ENCODE measurements around the gene SAPCD1. TPM values are rescaled to one million over a fixed set of nuclear protein-coding genes. Genes with fewer than 3 reads are reported as not detected.

The SAPCD1 gene
- total RNA-seq, 1 experiment from 2014 or later, result 3.2 TPM

DNA sequence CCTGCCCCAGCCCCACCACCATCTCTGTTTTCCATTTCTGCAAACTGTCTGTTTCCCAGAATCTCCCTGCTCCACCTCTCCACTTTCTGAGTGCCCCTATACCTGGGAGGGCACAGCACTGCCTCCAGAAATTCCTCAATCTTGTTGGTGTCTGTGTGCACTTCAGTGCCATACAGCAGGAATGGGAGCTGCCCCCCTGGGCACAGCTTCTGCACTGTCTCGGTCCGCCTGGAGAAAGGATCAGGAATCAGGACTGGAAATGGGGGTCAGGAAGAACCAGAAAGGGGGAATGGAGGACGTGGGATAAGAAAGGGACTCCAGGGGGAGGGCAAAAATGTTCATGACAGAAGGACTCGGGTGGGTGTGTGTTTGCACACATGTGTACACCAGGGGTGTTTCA, 28.7 kb upstream of the SAPCD1 start:
- Histone ChIP-seq H3K4me1 (ENCODE audit: insufficient read depth, low read length) (peaks cover 12% of the 10 kb centered on the region), H3K79me1 (ENCODE audit: insufficient read depth, low read depth, low read length, poor library complexity, severe bottlenecking) (no peaks in the 10 kb centered on the region), H3K27ac (ENCODE audit: insufficient read length, low read depth, low read length) (no peak overlapping the region), H4K20me1 (ENCODE audit: control insufficient read depth, insufficient read depth, insufficient read length) (no peaks in the 10 kb centered on the region), H3K18ac (ENCODE audit: insufficient read length, low read depth, low read length) (no peak overlapping the region), H3K9me3 (ENCODE audit: control insufficient read depth, low read depth, low read length) (no peaks in the 10 kb centered on the region), H2BK20ac (ENCODE audit: low read depth, low read length, poor library complexity, severe bottlenecking) (no peak overlapping the region), H4K91ac (ENCODE audit: insufficient read length, low read depth, low read length) (no peak overlapping the region), H3K9ac (ENCODE audit: extremely low read depth, insufficient read length, low read length) (no peak overlapping the region), H2AFZ (ENCODE audit: low read length) (no peak overlapping the region), H2BK5ac (ENCODE audit: insufficient read length, low read length) (no peak overlapping the region), H3K56ac (ENCODE audit: insufficient read length, low read depth, low read length) (no peak overlapping the region), H3K23me2 (ENCODE audit: insufficient read length, low read depth, low read length, poor library complexity, severe bottlenecking) (peaks cover 30% of the 10 kb centered on the region), H2BK15ac (ENCODE audit: low read depth, low read length) (no peak overlapping the region), H3K27me3 (ENCODE audit: insufficient read depth, low read length) (no peaks in the 10 kb centered on the region), H3K79me2 (ENCODE audit: insufficient read depth, low read length) (peaks cover 6% of the 10 kb centered on the region; the same call in 1 of the 2 replicates), H3T11ph (ENCODE audit: low read length) (no peak overlapping the region), H2BK120ac (ENCODE audit: low read depth, low read length, poor library complexity, severe bottlenecking) (no peak overlapping the region), H2BK12ac (ENCODE audit: insufficient read length, low read depth, low read length) (no peak overlapping the region), H3K4ac (ENCODE audit: low read depth, low read length) (no peak overlapping the region), H3K14ac (ENCODE audit: insufficient read depth, low read length) (no peak overlapping the region), H4K8ac (replicated peaks; ENCODE audit: insufficient read length, low read depth, low read length) (no peak overlapping the region), H2AK5ac (ENCODE audit: insufficient read length, low read length) (no peak overlapping the region), H4K5ac (ENCODE audit: insufficient read length, low read depth, low read length) (no peak overlapping the region), H3K4me2 (ENCODE audit: insufficient read depth, insufficient read length, low read length) (no peak overlapping the region), H3K23ac (ENCODE audit: insufficient read length, low read depth, low read length) (no peak overlapping the region)
- peak overlapping the region in 1 of 2 experiments; percentile 91; a peak in 3 of 5 replicates for H3K4me3 Mint-ChIP-seq
- peak overlapping the region in 2 of 3 experiments; percentile 58 to 93; a peak in 2 of 7 replicates for H3K27ac Mint-ChIP-seq
- H3K27me3 Mint-ChIP-seq (ENCODE audit: low read depth), result no peaks in the 10 kb centered on the region
- peaks cover 36 to 46% (median 38%) of the 10 kb centered on the region in 3 experiments for H3K36me3 Mint-ChIP-seq (ENCODE audit: insufficient read depth in 1 of 3, low read depth in 3 of 3)
- no peaks in the 10 kb centered on the region; a peak in 2 of 5 replicates for H3K9me3 Mint-ChIP-seq
- TF ChIP-seq, protein P1, sequence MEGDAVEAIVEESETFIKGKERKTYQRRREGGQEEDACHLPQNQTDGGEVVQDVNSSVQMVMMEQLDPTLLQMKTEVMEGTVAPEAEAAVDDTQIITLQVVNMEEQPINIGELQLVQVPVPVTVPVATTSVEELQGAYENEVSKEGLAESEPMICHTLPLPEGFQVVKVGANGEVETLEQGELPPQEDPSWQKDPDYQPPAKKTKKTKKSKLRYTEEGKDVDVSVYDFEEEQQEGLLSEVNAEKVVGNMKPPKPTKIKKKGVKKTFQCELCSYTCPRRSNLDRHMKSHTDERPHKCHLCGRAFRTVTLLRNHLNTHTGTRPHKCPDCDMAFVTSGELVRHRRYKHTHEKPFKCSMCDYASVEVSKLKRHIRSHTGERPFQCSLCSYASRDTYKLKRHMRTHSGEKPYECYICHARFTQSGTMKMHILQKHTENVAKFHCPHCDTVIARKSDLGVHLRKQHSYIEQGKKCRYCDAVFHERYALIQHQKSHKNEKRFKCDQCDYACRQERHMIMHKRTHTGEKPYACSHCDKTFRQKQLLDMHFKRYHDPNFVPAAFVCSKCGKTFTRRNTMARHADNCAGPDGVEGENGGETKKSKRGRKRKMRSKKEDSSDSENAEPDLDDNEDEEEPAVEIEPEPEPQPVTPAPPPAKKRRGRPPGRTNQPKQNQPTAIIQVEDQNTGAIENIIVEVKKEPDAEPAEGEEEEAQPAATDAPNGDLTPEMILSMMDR (conservative IDR thresholded peaks at IDR 0.05), result no peak
- peaks cover 49 to 50% of the 10 kb centered on the region in 2 experiments for H3K4me1 Mint-ChIP-seq
- DNase-seq, result no peak
- WGBS (ENCODE audit: extremely low coverage, insufficient read length, low lambda C conversion rate), result no CpG with 5 or more reads among the region's 4 CpGs
